HFFc6 (cell line): ENCODE data around the gene TBC1D4. TPM values are rescaled to one million over a fixed set of nuclear protein-coding genes. Genes with fewer than 3 reads are reported as not detected.

ENCODE experiments used
- DNase-seq: peaks from one replicate; pipeline ENCODE4 v3.0.0-alpha.2; 2018
- H3K27ac Mint-ChIP-seq: 2 replicates; pipeline ENCODE4 v1.8.0; 2020; ENCODE audit warnings: mild to moderate bottlenecking, mixed read lengths
- H3K27me3 Mint-ChIP-seq: 2 replicates; pipeline ENCODE4 v1.8.0; 2021; ENCODE audit warnings: mild to moderate bottlenecking, moderate library complexity, mixed read lengths; ENCODE audit not compliant: insufficient read depth
- H3K36me3 Mint-ChIP-seq: 2 replicates; pipeline ENCODE4 v1.8.0; 2021; ENCODE audit warnings: low read depth, mixed read lengths
- H3K4me1 Mint-ChIP-seq: 2 replicates; pipeline ENCODE4 v1.8.0; 2020; ENCODE audit warnings: low read depth, mixed read lengths
- H3K4me3 Mint-ChIP-seq: 2 replicates; pipeline ENCODE4 v1.8.0; 2020; ENCODE audit warnings: mild to moderate bottlenecking, moderate library complexity, mixed read lengths
- H3K9me3 Mint-ChIP-seq: 2 replicates; pipeline ENCODE4 v1.8.0; 2020; ENCODE audit warnings: mild to moderate bottlenecking, mixed read lengths
- total RNA-seq, 6 experiments: library from RNA; stranded (reverse); fragmentation: NEBNext Ultra II Directional; extraction: Animal tissue kit (Norgen Biotek cat#: 25700); gene quantifications; 2 replicates in 1 of 6; 3 replicates in 5 of 6; pipeline ENCODE4 v1.2.3, GENCODE V29; 2021
- TF ChIP-seq, protein P1 (sequence below): fragments of 200-600 bp; sonication (generic); IDR thresholded peaks from 2 replicates; pipeline ENCODE4 v1.5.0; 2021; ENCODE audit warnings: antibody characterized with exemption, mild to moderate bottlenecking

The TBC1D4 gene
- total RNA-seq, 6 experiments from 2014 or later, result 13.6 to 20.6 (median 16.6) TPM

DNA sequence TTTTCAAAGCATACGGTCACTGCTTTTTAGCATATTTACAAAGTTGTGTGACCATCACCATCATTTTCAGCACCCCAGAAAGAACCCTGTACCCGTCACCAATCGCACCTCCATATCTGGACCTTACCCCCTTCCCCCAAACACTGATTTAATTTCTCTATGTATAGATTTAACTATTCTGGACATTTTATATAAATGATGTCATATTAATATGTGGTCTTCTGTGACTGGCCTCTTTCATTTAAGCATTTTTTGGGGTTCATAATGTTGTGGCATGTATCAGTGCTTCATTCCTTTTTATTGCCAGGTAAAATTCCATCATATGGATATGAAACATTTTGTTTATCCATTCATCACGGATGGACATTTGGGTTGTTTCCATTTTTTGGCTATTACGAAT lies 74.0 kb downstream of the TBC1D4 start:
- Mint-ChIP-seq H3K36me3 (peaks cover 4% of the 10 kb centered on the region; the same call in 1 of the 2 replicates), H3K27ac (no peak overlapping the region), H3K4me1 (peaks cover 5% of the 10 kb centered on the region; the same call in 1 of the 2 replicates), H3K27me3 (no peaks in the 10 kb centered on the region), H3K9me3 (no peaks in the 10 kb centered on the region), H3K4me3 (no peak overlapping the region)
- no peak for DNase-seq
- TF ChIP-seq, protein P1, sequence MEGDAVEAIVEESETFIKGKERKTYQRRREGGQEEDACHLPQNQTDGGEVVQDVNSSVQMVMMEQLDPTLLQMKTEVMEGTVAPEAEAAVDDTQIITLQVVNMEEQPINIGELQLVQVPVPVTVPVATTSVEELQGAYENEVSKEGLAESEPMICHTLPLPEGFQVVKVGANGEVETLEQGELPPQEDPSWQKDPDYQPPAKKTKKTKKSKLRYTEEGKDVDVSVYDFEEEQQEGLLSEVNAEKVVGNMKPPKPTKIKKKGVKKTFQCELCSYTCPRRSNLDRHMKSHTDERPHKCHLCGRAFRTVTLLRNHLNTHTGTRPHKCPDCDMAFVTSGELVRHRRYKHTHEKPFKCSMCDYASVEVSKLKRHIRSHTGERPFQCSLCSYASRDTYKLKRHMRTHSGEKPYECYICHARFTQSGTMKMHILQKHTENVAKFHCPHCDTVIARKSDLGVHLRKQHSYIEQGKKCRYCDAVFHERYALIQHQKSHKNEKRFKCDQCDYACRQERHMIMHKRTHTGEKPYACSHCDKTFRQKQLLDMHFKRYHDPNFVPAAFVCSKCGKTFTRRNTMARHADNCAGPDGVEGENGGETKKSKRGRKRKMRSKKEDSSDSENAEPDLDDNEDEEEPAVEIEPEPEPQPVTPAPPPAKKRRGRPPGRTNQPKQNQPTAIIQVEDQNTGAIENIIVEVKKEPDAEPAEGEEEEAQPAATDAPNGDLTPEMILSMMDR, result no peak

DNA sequence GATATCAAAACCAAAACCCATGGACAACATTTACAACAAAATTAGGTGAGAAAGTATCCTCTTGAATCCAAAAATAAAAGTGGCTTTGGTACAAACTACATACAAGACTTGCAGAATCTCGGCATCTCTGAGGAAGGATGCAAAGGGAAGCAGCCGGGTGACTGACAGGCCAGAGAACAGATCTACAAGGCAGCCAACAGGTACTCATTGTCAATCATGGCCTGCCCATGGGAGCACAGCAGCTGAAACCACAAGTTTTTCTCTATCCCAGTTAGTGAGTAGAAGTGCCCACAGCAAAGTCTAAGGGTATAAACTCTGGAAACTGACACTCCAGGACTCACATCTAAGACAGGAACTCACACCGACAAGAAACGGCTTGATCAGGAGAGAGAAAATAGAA lies 74.5 kb downstream of the TBC1D4 start:
- H3K9me3 Mint-ChIP-seq, result no peaks in the 10 kb centered on the region
- DNase-seq, result no peak
- no peak overlapping the region for H3K27ac Mint-ChIP-seq
- H3K4me3 Mint-ChIP-seq, result no peak overlapping the region
- TF ChIP-seq, protein P1, result no peak
- no peaks in the 10 kb centered on the region for H3K4me1 Mint-ChIP-seq
- no peaks in the 10 kb centered on the region for H3K27me3 Mint-ChIP-seq
- H3K36me3 Mint-ChIP-seq, result no peaks in the 10 kb centered on the region

DNA sequence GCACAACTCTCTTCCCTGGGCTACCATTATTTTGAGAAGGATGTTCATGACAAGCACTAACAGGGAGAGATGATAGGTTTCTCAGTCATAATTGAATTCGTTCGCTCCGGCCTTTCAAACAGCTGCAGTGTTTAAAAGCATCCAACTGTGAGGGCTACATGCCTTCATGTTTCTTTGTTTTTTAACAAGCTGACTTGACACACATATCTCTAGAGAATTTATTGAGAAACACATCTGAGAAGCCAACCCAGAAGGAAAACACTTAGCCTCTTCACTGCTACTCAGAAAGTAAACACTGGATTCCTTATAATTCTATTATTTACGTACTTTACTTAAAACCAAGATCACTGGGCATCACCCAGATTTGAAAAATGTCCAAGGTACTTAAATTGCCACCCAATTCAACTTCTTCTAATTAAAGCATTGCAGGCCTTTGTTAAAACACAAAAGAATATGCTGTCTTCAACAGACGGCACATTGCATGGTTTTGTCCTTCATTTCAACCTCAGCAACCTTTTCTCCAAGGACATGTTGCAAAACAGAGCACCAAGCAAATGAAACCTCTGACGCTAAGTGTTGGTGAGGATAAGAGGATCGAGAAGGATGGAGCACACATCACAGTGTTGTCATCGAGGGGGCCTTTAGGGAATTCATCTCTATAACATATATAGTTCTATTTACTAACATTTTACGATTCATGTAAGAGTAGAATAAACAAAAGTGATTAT lies 75.8 kb downstream of the TBC1D4 start:
- TF ChIP-seq, protein P1, result no peak
- no peak overlapping the region for H3K27ac Mint-ChIP-seq
- no peak for DNase-seq

DNA sequence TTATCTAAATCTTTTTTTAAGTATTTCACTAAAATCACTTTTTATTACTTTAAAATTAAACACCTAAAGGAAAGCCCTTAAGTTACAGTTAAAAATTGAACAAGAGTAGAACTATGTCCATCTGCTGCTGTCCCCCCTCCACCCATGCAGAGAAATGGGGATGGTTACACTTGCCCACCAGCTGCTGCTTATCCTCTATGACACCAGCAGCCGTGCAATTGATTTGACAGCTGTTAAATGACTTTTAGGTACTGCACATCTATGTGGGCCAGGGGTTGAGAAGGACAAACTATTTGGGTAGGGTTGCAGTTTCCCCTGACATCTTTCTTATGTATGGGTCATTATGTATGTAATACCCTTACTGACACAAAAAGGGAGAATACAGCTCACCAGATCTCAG lies 77.2 kb downstream of the TBC1D4 start:
- H3K36me3 Mint-ChIP-seq, result peaks cover 6% of the 10 kb centered on the region
- 0 out of 2 replicates have a peak, but pooled peaks cover 5% of the 10 kb centered on the region for H3K9me3 Mint-ChIP-seq
- no peaks in the 10 kb centered on the region for H3K27me3 Mint-ChIP-seq
- H3K4me3 Mint-ChIP-seq, result no peak overlapping the region
- TF ChIP-seq, protein P1, result no peak
- peaks cover 17% of the 10 kb centered on the region for H3K4me1 Mint-ChIP-seq
- no peak for DNase-seq
- H3K27ac Mint-ChIP-seq, result no peak overlapping the region

More for the DNA sequence above, 75.8 kb downstream of the TBC1D4 start:
- no peaks in the 10 kb centered on the region for H3K36me3 Mint-ChIP-seq
- H3K27me3 Mint-ChIP-seq, result no peaks in the 10 kb centered on the region
- peaks cover 3% of the 10 kb centered on the region; the same call in 1 of the 2 replicates for H3K4me1 Mint-ChIP-seq
- no peaks in the 10 kb centered on the region for H3K9me3 Mint-ChIP-seq
- H3K4me3 Mint-ChIP-seq, result no peak overlapping the region

DNA sequence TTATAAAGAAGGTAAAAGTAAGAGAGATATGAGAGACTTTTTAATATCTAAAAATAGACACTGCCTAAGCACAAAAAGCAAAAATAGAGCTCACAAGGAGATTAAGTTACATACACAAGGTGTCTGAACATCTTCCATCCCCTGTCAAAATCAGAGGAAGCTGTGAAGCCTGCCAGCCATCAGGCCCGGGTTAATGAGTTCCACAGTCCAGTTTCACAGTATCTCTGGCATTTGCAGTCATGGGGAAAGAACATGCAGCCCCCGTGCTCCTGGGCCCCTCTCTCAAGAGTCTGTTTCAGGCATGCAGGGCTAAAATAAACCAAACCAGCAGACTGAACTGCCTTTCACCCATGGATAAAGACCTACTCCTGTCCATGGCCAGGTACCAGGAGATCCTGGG lies 79.2 kb downstream of the TBC1D4 start:
- peaks cover 22% of the 10 kb centered on the region for H3K4me1 Mint-ChIP-seq
- no peak for DNase-seq
- H3K36me3 Mint-ChIP-seq, result peaks cover 18% of the 10 kb centered on the region
- peaks cover 24% of the 10 kb centered on the region for H3K9me3 Mint-ChIP-seq
- TF ChIP-seq, protein P1, result no peak
- no peaks in the 10 kb centered on the region for H3K27me3 Mint-ChIP-seq
- H3K27ac Mint-ChIP-seq, result no peak overlapping the region
- H3K4me3 Mint-ChIP-seq, result no peak overlapping the region
